ENCODE measurements around the gene SNX20. TPM values are rescaled to one million over a fixed set of nuclear protein-coding genes. Genes with fewer than 3 reads are reported as not detected.

Gene SNX20
- total RNA-seq, 1 donor from 2014 or later, result 34.9 TPM

- Mint-ChIP-seq H3K36me3 (ENCODE audit: low read depth) (no peaks in the 10 kb centered on the region), H3K9me3 (no peaks in the 10 kb centered on the region), H3K27me3 (no peaks in the 10 kb centered on the region), H3K27ac (no peak overlapping the region), H3K4me3 (no peak overlapping the region), H3K4me1 (peaks cover 20% of the 10 kb centered on the region)
- DNase-seq, result no peak
- intact Hi-C loops (cut with micrococcal nuclease), result no loop called here
Measured at GRCh38 chr16:50625374-50625773, 55.7 kb downstream of the SNX20 start.

DNA sequence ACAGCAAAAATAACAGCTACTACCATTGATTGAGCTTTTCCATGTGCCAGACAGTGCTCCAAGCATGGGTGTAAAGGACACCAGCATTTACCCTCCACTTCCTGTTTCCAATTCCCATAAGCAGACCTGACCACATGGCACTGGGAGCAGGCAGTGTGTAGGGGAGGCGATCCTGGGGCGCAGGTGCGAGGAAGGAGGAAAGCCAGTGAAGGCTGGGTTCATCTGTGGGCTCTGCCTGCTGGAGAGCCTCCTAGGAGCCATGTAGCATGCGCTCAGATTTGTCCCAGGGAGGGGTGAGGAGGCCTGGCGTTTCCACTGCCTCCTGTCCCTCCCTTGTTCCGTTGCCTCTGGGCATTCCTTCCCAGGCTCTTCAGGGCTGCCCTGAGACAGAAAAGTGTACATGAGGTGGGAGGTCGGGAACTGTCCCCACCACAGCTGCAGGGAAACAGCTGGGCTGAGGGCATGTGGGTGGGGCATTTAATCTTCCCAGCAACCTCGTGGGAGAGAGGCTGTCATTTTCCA is 56.6 kb downstream of the SNX20 start:
- Mint-ChIP-seq H3K27me3 (no peaks in the 10 kb centered on the region), H3K36me3 (ENCODE audit: low read depth) (no peaks in the 10 kb centered on the region), H3K9me3 (no peaks in the 10 kb centered on the region), H3K4me1 (peaks cover 20% of the 10 kb centered on the region), H3K4me3 (no peak overlapping the region), H3K27ac (no peak overlapping the region)
- intact Hi-C loops (cut with micrococcal nuclease), result no loop called here
- DNase-seq, result no peak

GRCh38 chr16:50622643-50623369 is 58.3 kb downstream of the SNX20 start:
- Mint-ChIP-seq H3K36me3 (ENCODE audit: low read depth) (no peaks in the 10 kb centered on the region), H3K9me3 (no peaks in the 10 kb centered on the region), H3K4me3 (no peak overlapping the region), H3K27ac (no peak overlapping the region), H3K4me1 (peaks cover 17% of the 10 kb centered on the region), H3K27me3 (no peaks in the 10 kb centered on the region)
- DNase-seq, result no peak
- intact Hi-C loops (cut with micrococcal nuclease), result no loop called here

GRCh38 chr16:50622029-50622428 is 59.1 kb downstream of the SNX20 start:
- H3K9me3 Mint-ChIP-seq, result no peaks in the 10 kb centered on the region
- no peaks in the 10 kb centered on the region for H3K27me3 Mint-ChIP-seq
- intact Hi-C loops (cut with micrococcal nuclease), result no loop called here
- DNase-seq, result no peak
- no peaks in the 10 kb centered on the region for H3K36me3 Mint-ChIP-seq (ENCODE audit: low read depth)
- peaks cover 13% of the 10 kb centered on the region for H3K4me1 Mint-ChIP-seq
- H3K4me3 Mint-ChIP-seq, result no peak overlapping the region
- no peak overlapping the region for H3K27ac Mint-ChIP-seq

Other genes with a start within 250 kb of the SNX20 start
- 0.77 and 1.7 TPM in 2 replicates for gene NKD1, start 132.9 kb downstream of the SNX20 start, total RNA-seq
- gene NOD2, start 12.3 kb upstream of the SNX20 start, total RNA-seq, result 8.3 and 9.3 TPM in 2 replicates
- 178 TPM in 2 replicates for gene CYLD, start 60.8 kb upstream of the SNX20 start, total RNA-seq

All from activated CD4-positive, alpha-beta T cell treated with anti-CD3 and anti-CD28 coated beads, Interleukin-2, amount 10 ng/mL, durations not matched to agents 24 days and 14 days (primary cell).